Hepatocyte (in vitro differentiated cells): ENCODE data around the gene CKLF.

ENCODE experiments used
- CTCF ChIP-seq: fragments of 200-600 bp; sonication (generic); IDR thresholded peaks from 2 replicates; pipeline ENCODE4 v1.5.1; 2016; ENCODE audit warnings: antibody characterized with exemption, mild to moderate bottlenecking; ENCODE audit not compliant: poor library complexity
- EZH2 ChIP-seq: fragments of 200-600 bp; sonication (generic); IDR thresholded peaks from 2 replicates; pipeline ENCODE4 v1.6.1; 2016; ENCODE audit warnings: antibody characterized with exemption, mild to moderate bottlenecking, borderline replicate concordance
- EZH2phosphoT487 ChIP-seq: fragments of 200-600 bp; sonication (generic); IDR thresholded peaks from one replicate; pipeline ENCODE4 v1.6.1; 2018; ENCODE audit warnings: antibody characterized with exemption, mild to moderate bottlenecking, low read depth, moderate library complexity; ENCODE audit not compliant: unreplicated experiment, severe bottlenecking

GRCh38 chr16:66575060-66575459, 22.7 kb downstream of the CKLF start:
- TF ChIP-seq CTCF: no peak
- no peak for TF ChIP-seq EZH2
- TF ChIP-seq EZH2phosphoT487: no peak
